ENCODE measurements around the gene SLC28A3.

Gene SLC28A3

DNA sequence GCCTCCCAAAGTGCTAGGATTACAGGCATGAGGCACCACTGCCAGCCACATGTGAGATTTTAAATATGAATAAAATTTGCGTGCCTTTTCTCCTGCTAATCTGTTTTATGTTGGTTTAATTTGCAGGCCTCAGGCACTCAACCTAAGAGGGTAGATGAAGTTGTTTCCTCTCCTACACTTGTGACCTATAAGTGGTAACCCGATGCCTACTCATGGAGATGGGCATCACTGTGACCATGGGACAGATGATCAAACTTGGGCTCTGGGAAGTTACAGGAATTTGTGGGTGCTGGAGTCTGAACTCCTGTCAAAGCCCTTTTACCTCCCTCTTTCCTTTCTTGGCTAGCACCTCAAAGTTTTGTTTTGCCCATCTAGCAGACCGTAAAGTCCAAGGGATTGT lies 1.1 kb downstream of the SLC28A3 start:
- no peak for DNase-seq

DNA sequence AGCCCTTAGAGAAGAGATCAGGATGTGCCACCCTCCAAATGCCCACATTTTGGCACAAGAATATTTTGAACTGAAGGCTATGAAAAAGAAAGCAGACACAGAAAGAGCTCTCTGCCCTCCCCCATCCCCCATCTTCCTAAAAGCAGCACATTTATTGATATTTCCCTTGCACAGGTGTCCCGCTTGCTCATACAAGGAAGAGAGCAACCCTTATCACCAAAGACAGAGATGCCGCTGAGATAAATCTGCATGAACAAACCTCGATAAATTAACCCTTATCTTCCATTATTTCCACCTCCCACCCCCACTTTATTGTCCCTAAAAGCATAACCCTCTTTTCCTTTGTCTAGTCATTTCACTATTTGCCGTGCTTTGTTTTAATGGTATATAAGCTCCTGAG lies 1.8 kb downstream of the SLC28A3 start:
- no peak for DNase-seq

- DNase-seq: no peak
Measured at GRCh38 chr9:84337252-84337651, 3.3 kb downstream of the SLC28A3 start.

DNA sequence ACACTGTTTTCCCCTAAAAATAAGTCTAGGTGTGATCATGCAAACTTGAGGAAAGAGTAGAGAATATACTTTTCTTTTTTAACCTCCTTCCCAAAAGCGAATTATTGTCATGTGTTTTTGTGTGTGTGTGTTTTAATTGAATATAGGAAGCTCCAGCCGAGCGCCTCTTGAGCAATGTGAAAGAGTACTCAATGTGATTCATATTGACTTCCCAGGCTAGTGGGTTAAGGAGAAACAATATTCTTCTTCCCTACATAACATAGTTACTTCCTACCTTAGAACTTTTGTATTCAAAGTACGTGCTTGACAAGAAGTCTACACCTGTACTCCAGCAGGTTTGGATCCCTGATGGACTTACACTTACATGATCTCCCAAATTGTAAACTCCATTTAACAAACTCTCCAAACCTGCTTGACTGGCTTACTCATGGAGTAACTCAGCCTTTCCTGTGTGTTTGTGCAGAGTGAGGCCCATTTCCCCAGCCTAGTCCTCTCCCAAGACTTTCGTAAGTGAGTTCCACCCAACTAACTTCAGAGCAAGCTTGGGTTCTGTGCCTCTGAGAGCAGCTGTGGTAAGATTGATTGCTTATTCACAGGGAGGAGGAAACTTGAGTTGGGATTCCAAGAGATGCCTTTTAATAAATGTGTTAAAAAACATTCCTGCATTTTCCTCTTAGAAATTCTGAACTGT lies 9.3 kb downstream of the SLC28A3 start:
- no peak for DNase-seq

DNA sequence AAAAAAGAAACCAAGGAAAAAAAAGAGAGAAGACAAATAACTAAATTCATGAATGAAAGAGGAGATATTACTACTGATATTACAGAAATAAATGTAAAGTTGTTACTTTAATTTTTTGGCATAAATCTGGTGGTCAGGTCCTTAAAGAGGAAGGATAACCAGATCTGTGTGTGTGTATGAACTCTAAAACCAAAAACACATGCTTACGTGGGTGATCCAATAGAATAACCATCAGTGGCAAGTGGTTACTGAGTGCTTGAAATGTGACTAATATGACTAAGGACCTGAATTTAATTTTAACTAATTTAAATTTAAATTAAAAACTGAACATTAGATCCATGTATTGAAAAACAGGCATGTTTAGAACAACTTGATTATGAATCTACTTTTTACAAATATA lies 10.3 kb downstream of the SLC28A3 start:
- no peak for DNase-seq

DNA sequence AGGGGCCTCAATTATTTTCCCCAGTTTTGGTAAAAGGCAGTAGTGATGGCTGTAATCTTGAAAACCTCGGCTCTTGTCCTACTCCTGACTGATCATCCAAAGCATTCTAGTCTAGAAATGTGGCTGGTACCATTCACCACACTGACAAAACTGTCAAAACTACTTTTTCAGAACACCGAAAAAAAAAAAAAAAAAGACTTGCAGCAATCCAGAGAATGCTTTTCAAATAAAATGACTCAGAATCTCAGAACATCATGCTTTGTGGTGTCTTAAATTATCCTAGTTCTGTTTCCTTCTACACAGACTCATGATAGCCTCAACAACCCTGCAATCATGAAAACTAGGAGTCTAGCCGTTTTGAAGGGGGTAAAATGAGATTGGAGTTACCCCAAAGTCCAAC lies 13.4 kb downstream of the SLC28A3 start:
- no peak for DNase-seq

GRCh38 chr9:84325347-84325973 lies 15.1 kb downstream of the SLC28A3 start:
- DNase-seq: no peak

DNA sequence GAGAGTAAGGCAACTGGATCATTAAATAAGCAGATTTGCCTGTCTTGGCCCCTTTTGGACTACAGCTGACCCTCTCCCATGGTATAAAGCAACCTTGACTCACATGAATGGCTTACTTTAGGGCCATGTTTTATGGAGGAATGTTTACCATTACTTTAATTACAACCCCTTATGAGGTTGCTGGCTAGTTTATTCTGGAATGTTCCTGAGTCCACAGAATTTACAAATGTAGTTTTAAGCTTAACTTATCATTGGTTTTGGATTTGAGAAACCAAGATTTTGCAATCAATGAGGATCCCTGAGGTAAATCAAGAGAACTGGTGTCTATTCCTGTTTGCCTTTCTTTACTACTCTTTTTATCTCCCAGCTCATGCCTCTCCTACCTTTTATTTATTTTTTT lies 15.7 kb downstream of the SLC28A3 start:
- no peak for DNase-seq

DNA sequence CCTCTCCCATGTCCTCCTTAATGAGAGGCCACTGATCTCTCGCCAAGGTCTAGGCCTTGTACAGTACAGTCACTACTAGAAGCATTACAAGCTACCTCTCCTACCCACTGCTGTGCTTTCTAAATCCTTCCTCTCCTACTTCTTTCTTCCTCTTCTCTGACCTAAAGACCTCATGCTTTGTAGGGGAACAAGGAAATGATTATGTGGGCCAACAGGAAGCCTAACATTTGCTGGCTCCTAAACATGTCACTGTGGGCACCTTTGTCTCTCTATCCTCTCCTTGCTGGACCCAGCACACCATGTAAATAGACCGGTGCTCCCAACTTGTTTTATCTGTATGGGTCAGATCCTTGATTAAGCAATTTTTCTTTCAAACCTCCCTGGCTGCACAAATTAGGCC lies 16.7 kb downstream of the SLC28A3 start:
- no peak for DNase-seq

- no peak for DNase-seq
Measured at GRCh38 chr9:84322828-84323227, 17.7 kb downstream of the SLC28A3 start.

DNA sequence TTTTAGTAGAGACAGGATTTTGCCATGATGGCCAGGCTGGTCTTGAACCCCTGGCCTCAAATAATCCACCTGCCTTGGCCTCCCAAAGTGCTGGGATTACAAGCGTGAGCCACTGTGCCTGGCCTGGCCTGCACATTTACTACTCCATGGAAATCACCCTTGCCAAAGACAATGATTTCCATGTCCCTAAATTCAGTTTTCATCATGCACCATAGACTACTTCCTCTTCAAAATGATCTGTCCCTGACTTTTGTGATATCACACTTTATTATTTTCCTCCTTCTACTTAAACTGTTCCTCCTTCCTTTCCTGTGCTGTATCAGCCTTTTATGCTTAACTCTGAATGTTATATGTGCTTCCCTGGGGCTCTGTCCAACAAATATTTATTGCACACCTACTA lies 20.3 kb downstream of the SLC28A3 start:
- no peak for DNase-seq

GRCh38 chr9:84319632-84320031 lies 20.9 kb downstream of the SLC28A3 start:
- no peak for DNase-seq

GRCh38 chr9:84318981-84319380 lies 21.6 kb downstream of the SLC28A3 start:
- no peak for DNase-seq

GRCh38 chr9:84317563-84317962 lies 23.0 kb downstream of the SLC28A3 start:
- no peak for DNase-seq

GRCh38 chr9:84315278-84315877 lies 25.2 kb downstream of the SLC28A3 start:
- DNase-seq: peak; percentile 57 to 60

DNA sequence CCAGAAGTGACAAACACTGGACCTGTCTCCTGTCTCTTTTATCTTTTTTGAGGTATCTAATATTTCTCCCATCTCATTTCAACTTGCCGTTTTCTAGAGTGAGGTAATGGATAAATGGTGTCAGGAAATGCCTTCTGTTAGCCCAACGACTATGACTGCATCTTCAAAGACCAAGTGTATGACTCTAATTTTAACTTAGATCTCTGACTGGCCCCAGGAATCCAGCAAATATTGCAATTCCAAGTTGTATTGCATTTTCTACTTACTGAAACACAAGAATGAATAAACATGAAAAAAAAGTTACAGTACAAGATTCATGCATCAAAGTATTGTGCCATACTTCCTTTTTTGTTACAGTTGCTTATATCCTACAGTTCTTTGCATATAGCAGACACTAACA lies 26.3 kb downstream of the SLC28A3 start:
- no peak for DNase-seq

DNA sequence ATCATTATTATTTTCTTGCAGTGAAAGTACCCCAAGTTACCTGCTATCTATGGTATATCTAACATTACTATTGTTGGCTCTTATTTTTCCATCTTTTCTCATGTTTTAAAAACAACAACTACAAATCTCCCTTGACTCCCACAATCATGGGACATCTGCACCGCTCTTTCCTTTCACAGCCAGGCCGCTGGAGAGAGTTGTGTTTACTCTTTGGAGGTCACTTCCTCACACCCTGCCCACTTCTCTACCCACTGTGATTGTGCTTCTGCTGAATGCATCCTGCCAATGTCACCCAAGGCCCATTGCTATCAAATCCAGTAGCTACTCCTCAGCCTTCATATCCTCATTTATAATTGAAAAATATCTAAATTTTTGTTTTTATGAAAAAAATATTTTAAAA lies 29.7 kb downstream of the SLC28A3 start:
- DNase-seq: no peak

DNA sequence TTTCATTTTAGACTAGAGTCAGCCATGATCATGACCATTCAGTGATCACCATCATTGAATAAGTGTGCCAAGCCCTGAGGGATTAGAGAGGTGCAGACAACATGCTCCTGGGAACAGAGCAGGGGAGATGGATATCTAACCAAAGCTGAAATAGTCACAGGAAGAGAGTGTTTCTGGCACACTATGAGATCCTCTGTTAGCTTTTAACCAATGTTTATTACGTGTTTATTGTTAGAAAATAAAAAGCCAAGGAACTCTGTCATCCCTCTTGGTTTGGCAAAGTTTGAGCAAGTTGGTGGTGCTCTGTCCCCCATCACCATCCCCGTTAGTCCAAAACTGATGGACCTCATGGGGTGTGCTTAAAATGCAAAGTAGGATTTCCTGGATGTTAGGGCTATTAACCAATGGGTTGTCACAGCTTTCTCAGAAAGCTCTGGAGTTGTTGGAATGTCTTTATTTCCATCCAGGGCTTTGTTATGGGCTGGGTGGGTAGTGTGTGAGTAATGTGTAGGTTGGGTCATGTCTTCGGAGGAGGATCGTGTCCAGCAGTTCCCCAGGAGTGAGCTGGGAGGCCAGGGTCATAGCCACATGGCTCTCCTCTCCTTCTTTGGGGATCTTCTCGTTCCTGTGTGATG lies 34.9 kb downstream of the SLC28A3 start:
- no peak for DNase-seq

GRCh38 chr9:84304166-84304565 lies 36.4 kb downstream of the SLC28A3 start:
- no peak for DNase-seq

GRCh38 chr9:84303061-84303460 lies 37.5 kb downstream of the SLC28A3 start:
- DNase-seq: no peak

DNA sequence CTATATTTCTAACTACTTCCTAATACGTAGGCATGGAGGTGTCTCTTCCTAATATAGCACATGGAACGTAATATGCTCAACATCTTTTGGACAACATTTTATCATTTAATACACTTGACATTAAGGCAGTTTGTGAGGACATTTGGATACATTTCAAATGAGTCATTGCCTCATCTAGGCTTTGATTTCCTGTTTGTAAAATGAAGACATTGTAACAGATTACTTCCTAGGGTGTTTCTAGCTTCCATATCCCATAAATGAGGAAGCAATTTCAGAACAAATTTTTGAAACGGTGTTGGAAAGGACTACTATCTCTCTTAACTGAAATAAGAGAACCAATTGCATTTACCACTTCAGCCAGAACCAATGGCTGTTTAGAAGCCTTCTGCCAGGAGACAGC lies 38.7 kb downstream of the SLC28A3 start:
- no peak for DNase-seq

- no peak for DNase-seq
Measured at GRCh38 chr9:84300271-84300670, 40.3 kb downstream of the SLC28A3 start.

DNA sequence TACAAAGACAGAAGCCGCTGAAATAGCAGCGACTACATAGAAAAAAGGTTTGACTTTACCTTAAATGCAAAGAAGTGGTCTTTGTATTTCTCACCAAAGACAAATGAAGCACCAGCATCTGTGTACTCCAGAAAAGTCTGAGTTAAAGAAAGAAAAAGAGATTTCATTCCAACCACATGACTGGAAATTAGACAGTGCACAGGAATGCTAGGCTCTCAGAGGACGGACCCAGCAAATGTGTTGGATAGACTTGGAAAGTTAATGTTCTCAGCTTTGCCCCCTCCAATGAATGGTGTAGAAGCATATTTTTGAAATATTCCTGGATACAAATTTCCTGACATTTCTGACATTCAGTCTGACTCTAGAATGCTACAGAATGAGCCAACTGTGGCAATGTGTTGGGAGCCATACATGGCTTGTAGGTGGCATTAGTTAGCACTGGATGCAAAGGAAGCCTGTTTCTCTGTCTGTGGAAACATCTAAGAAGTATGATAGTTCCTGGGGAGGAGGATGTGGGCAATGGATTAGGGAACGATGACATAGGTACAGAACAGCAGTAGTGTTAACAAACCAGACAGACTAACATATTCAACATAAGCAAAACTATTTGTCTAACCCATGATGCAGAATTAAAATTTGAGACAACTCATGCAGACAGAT lies 43.3 kb downstream of the SLC28A3 start:
- DNase-seq: no peak
